Prostate gland (tissue), 2 donors: ENCODE results near the gene ITGB7.
A peak's percentile ranks its signal among the peaks of the same experiment; 100 is the strongest.

Experiments used
- POLR2A ChIP-seq: fragments of 450-650 bp; IDR thresholded peaks from one replicate; pipeline ENCODE4 v1.6.1; 2016; ENCODE audit warnings: antibody characterized with exemption, mild to moderate bottlenecking
- TF ChIP-seq, protein P1 (sequence below), 4 experiments: fragments of 200-600 bp in 2 of 4; fragments of 450-650 bp in 2 of 4; sonication (generic) in 2 of 4; IDR thresholded peaks; 1 replicate in 3 of 4; 2 replicates in 1 of 4; pipeline ENCODE4 v1.5.1; 2016 to 2019; ENCODE audit warnings: antibody characterized with exemption in 4 of 4, mild to moderate bottlenecking in 2 of 4, moderate library complexity in 2 of 4

- TF ChIP-seq, protein P1, sequence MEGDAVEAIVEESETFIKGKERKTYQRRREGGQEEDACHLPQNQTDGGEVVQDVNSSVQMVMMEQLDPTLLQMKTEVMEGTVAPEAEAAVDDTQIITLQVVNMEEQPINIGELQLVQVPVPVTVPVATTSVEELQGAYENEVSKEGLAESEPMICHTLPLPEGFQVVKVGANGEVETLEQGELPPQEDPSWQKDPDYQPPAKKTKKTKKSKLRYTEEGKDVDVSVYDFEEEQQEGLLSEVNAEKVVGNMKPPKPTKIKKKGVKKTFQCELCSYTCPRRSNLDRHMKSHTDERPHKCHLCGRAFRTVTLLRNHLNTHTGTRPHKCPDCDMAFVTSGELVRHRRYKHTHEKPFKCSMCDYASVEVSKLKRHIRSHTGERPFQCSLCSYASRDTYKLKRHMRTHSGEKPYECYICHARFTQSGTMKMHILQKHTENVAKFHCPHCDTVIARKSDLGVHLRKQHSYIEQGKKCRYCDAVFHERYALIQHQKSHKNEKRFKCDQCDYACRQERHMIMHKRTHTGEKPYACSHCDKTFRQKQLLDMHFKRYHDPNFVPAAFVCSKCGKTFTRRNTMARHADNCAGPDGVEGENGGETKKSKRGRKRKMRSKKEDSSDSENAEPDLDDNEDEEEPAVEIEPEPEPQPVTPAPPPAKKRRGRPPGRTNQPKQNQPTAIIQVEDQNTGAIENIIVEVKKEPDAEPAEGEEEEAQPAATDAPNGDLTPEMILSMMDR (IDR thresholded peaks at IDR 0.05): peak; percentile 83 to 98 (median 96)
- TF ChIP-seq POLR2A: no peak
Observed at GRCh38 chr12:53213348-53213747, 6.3 kb upstream of the ITGB7 start.
